ENCODE data around the gene RUVBL1.

GRCh38 chr3:128052595-128053351 is 70.8 kb downstream of the RUVBL1 start:
- TF ChIP-seq CTCF (IDR thresholded peaks at IDR 0.05) (no peak), POLR2A (IDR thresholded peaks at IDR 0.05) (peak; percentile 3), EP300 (IDR thresholded peaks at IDR 0.05) (no peak)

Data from ovary (tissue), 3 donors.